Neuronal stem cell (in vitro differentiated cells): Measurements from ENCODE around the gene SLC9A4.

Experiments
- DNase-seq: peaks from one replicate; pipeline ENCODE4 v3.0.0-alpha.2; 2013; ENCODE audit warnings: low spot score
- H2AFZ ChIP-seq: one replicate; pipeline ENCODE4 v1.6.1; 2013; ENCODE audit warnings: mild to moderate bottlenecking, low read length, inconsistent platforms
- H2AK5ac ChIP-seq: 2 replicates; pipeline ENCODE4 v1.6.1; 2013; ENCODE audit warnings: low read depth, mild to moderate bottlenecking, inconsistent platforms, low read length, moderate library complexity, mixed read lengths
- H2BK120ac ChIP-seq: 2 replicates; pipeline ENCODE4 v1.6.1; 2013; ENCODE audit warnings: low read depth, mild to moderate bottlenecking, inconsistent platforms, low read length, moderate library complexity, mixed read lengths
- H2BK12ac ChIP-seq: one replicate; pipeline ENCODE4 v1.6.1; 2013; ENCODE audit warnings: low read length, inconsistent platforms
- H2BK15ac ChIP-seq: 2 replicates; pipeline ENCODE4 v1.6.1; 2013; ENCODE audit warnings: mild to moderate bottlenecking, low read length, inconsistent platforms, mixed read lengths
- H2BK5ac ChIP-seq: one replicate; pipeline ENCODE4 v1.6.1; 2013; ENCODE audit warnings: inconsistent platforms, mild to moderate bottlenecking, low read length, moderate library complexity
- H3K14ac ChIP-seq: one replicate; pipeline ENCODE4 v1.6.1; 2013; ENCODE audit warnings: low read length, inconsistent platforms
- H3K18ac ChIP-seq: 2 replicates; pipeline ENCODE4 v1.6.1; 2013; ENCODE audit warnings: low read length, inconsistent platforms
- H3K23ac ChIP-seq: 2 replicates; pipeline ENCODE4 v1.6.1; 2013; ENCODE audit warnings: low read depth, mild to moderate bottlenecking, mixed read lengths, low read length, inconsistent platforms; ENCODE audit not compliant: poor library complexity
- H3K27ac ChIP-seq: replicated peaks from 3 replicates; pipeline ENCODE4 v1.5.1; 2013; ENCODE audit warnings: low read length, inconsistent platforms
- H3K27me3 ChIP-seq, 3 experiments: 2 replicates each; pipeline ENCODE4 v1.6.1; 2013; ENCODE audit warnings: low read length in 3 of 3, mild to moderate bottlenecking in 2 of 3, inconsistent platforms in 1 of 3, low read depth in 1 of 3, mixed read lengths in 1 of 3, moderate library complexity in 1 of 3; ENCODE audit not compliant: control insufficient read depth in 3 of 3, insufficient read depth in 3 of 3
- H3K36me3 ChIP-seq, 2 donors: replicated peaks in 1 of 2; 2 replicates each; pipeline ENCODE4 v1.6.1; 2013; ENCODE audit warnings: low read length in 2 of 2; ENCODE audit not compliant: control insufficient read depth in 2 of 2, insufficient read depth in 2 of 2
- H3K4ac ChIP-seq: 2 replicates; pipeline ENCODE4 v1.6.1; 2013; ENCODE audit warnings: inconsistent platforms, mild to moderate bottlenecking, low read length, moderate library complexity
- H3K4me1 ChIP-seq, 2 donors: 1 replicate in 1 of 2; 2 replicates in 1 of 2; pipeline ENCODE4 v1.6.1; 2013; ENCODE audit warnings: low read length in 2 of 2, low read depth in 1 of 2; ENCODE audit not compliant: control insufficient read depth in 2 of 2, insufficient read depth in 1 of 2
- H3K4me2 ChIP-seq: one replicate; pipeline ENCODE4 v1.6.1; 2013; ENCODE audit warnings: mild to moderate bottlenecking, low read length, inconsistent platforms; ENCODE audit not compliant: insufficient read depth, poor library complexity, severe bottlenecking
- H3K4me3 ChIP-seq, 2 donors: 2 replicates each; pipeline ENCODE4 v1.5.1; 2013; ENCODE audit warnings: low read length in 2 of 2, mild to moderate bottlenecking in 2 of 2, inconsistent platforms in 1 of 2, moderate library complexity in 1 of 2
- H3K79me1 ChIP-seq: one replicate; pipeline ENCODE4 v1.6.1; 2013; ENCODE audit warnings: low read depth, mild to moderate bottlenecking, inconsistent platforms, low read length, moderate library complexity
- H3K9ac ChIP-seq: one replicate; pipeline ENCODE4 v1.6.1; 2013; ENCODE audit warnings: mild to moderate bottlenecking, low read depth, low read length, inconsistent platforms; ENCODE audit not compliant: poor library complexity
- H3K9me3 ChIP-seq, 2 donors: replicated peaks in 1 of 2; 2 replicates each; pipeline versions ENCODE3 to v1.6.1; 2013; ENCODE audit warnings: low read length in 2 of 2, mild to moderate bottlenecking in 2 of 2, inconsistent platforms in 1 of 2, low read depth in 1 of 2, mixed read lengths in 1 of 2, moderate library complexity in 1 of 2; ENCODE audit not compliant: control insufficient read depth in 2 of 2, insufficient read depth in 1 of 2
- H4K8ac ChIP-seq: one replicate; pipeline ENCODE4 v1.6.1; 2013; ENCODE audit warnings: low read depth, mild to moderate bottlenecking, inconsistent platforms, low read length, moderate library complexity
- H4K91ac ChIP-seq: one replicate; pipeline ENCODE4 v1.6.1; 2013; ENCODE audit warnings: low read length, low read depth, mild to moderate bottlenecking, inconsistent platforms; ENCODE audit not compliant: poor library complexity
- WGBS, 2 donors: extraction: QIAGEN DNeasy Blood & Tissue Kit; methylation state at CpG; one replicate each; pipeline ENCODE4 v1.1.7; 2013; ENCODE audit warnings: missing lambda C conversion rate in 2 of 2, mixed read lengths in 1 of 2; ENCODE audit not compliant: insufficient read length in 2 of 2, insufficient replicate concordance in 1 of 2; ENCODE audit errors: extremely low coverage in 2 of 2; 5-methylcytosine and 5-hydroxymethylcytosine counted together

The SLC9A4 gene

DNA sequence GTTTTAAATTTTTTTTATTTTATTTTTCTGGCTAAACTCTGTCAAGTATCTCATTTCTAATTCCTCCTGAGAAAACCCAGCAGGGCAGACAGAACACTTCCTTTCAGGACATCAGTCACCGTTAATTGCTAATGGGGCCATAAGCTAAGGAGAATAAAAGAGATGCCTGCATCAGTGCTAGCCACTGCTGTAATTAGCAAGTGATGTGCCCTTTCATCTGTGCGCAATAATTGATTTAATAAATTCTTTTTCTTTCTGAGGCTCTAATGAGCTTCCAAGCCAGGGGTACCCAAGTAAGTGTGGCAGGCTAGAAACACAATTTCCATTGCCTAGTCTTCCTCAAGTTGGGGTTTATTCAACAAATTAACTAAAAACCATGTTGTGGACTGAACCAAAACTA is 65.5 kb downstream of the SLC9A4 start:
- no peak overlapping the region for H4K91ac ChIP-seq
- no peak overlapping the region for H2BK15ac ChIP-seq
- no peak overlapping the region for H3K4me2 ChIP-seq
- H3K27me3 ChIP-seq = no peaks in the 10 kb centered on the region
- WGBS, 2 donors = no CpG with 5 or more reads among the region's 2 CpGs
- H3K4ac ChIP-seq = no peak overlapping the region
- no peaks in the 10 kb centered on the region for H3K79me1 ChIP-seq
- no peak overlapping the region for H3K9ac ChIP-seq
- H3K4me3 ChIP-seq = no peak overlapping the region
- no peaks in the 10 kb centered on the region for H3K36me3 ChIP-seq
- H2BK120ac ChIP-seq = no peak overlapping the region
- no peak overlapping the region for H2BK12ac ChIP-seq
- no peak overlapping the region for H2AK5ac ChIP-seq
- H3K4me1 ChIP-seq = peaks cover 0 to 3% of the 10 kb centered on the region in 2 donors
- H3K18ac ChIP-seq = no peak overlapping the region
- H3K9me3 ChIP-seq = no peaks in the 10 kb centered on the region
- H2AFZ ChIP-seq = no peak overlapping the region
- no peak overlapping the region for H4K8ac ChIP-seq
- no peak overlapping the region for H3K23ac ChIP-seq
- H3K27ac ChIP-seq = no peak overlapping the region
- H3K14ac ChIP-seq = no peak overlapping the region
- no peak overlapping the region for H2BK5ac ChIP-seq
- no peak for DNase-seq

DNA sequence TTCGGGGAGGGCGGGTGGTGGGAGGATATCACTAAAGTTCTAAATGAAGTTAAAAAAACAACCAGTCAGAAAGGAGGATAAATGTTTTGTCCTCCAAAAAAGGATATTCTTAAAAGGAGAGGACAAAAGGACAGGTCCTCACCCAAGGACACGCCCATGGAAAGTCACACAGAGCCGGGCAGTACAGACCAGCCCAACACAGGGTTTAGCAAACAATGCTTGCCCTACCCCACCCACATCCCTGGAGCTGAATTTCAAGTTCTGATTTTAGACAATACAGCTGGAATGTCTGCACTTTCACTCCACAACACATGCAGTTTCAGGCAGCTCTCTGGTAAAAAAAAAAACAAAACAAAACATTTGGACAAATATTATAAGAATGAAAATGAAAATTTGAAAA is 67.9 kb downstream of the SLC9A4 start:
- Histone ChIP-seq H3K4me3 (no peak overlapping the region), H4K91ac (no peak overlapping the region), H2BK15ac (no peak overlapping the region), H3K4me2 (no peak overlapping the region), H3K36me3 (no peaks in the 10 kb centered on the region), H3K4ac (no peak overlapping the region), H2AK5ac (no peak overlapping the region), H3K14ac (no peak overlapping the region), H3K18ac (no peak overlapping the region), H4K8ac (no peak overlapping the region), H3K79me1 (no peaks in the 10 kb centered on the region), H2AFZ (no peak overlapping the region), H3K23ac (no peak overlapping the region), H3K9ac (no peak overlapping the region), H3K9me3 (no peaks in the 10 kb centered on the region), H2BK5ac (no peak overlapping the region), H2BK12ac (no peak overlapping the region), H3K4me1 (peaks cover 0 to 3% of the 10 kb centered on the region in 2 donors), H3K27ac (no peak overlapping the region), H2BK120ac (no peak overlapping the region), H3K27me3 (no peaks in the 10 kb centered on the region)
- no CpG with 5 or more reads among the region's 4 CpGs for WGBS, 2 donors
- no peak for DNase-seq

DNA sequence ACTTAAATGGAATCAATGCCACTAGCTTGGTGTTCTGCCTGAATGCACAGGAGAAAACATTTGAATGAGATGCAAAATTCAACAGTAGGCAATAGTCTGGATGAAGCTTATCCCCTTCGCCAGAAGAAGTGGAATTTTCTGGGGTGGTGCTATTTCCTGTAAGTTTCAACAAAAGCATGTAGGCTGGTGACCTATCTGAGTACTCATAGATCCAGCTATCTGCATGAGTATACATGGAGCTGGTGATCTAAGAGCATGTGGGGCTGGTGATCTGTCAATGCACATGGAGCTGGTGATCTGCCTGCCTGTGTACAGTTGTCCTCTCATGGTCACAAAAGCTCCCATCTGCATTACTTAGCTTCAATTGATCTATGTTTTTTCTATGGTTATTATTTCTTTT is 71.2 kb downstream of the SLC9A4 start:
- no peak overlapping the region for H3K9ac ChIP-seq
- no peak overlapping the region for H4K91ac ChIP-seq
- H3K27ac ChIP-seq = no peak overlapping the region
- no peaks in the 10 kb centered on the region for H3K79me1 ChIP-seq
- no peaks in the 10 kb centered on the region for H3K27me3 ChIP-seq
- H3K14ac ChIP-seq = no peak overlapping the region
- H3K4me2 ChIP-seq = no peak overlapping the region
- H3K9me3 ChIP-seq = no peaks in the 10 kb centered on the region
- no peak overlapping the region for H2BK15ac ChIP-seq
- no peak overlapping the region for H2BK120ac ChIP-seq
- H2BK5ac ChIP-seq = no peak overlapping the region
- H3K36me3 ChIP-seq = no peaks in the 10 kb centered on the region
- H2BK12ac ChIP-seq = no peak overlapping the region
- H3K4me3 ChIP-seq = no peak overlapping the region
- no CpG with 5 or more reads among the region's 1 CpG for WGBS, 2 donors
- no peak overlapping the region for H2AK5ac ChIP-seq
- peaks cover 0 to 2% of the 10 kb centered on the region in 2 donors for H3K4me1 ChIP-seq
- no peak overlapping the region for H3K23ac ChIP-seq
- no peak for DNase-seq
- H2AFZ ChIP-seq = no peak overlapping the region
- H4K8ac ChIP-seq = no peak overlapping the region
- no peak overlapping the region for H3K4ac ChIP-seq
- no peak overlapping the region for H3K18ac ChIP-seq

DNA sequence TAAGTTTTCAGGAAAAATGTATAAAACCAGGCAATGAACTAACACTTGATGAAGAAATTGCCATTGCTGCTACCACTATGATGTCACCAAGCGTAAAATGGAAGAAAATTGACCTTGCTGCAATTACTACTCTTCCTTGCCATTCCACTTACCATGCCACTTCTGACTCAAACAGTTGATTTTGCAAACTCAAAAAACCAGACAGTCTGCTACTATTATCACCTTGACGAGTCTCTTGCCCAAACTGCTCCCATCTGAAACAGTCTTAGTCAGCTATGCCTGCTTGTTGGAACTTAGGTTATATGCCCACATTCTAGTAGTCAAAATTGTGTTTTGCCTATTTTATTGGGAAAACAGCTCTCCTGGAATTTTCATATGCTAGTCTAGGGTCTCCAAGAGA is 74.4 kb downstream of the SLC9A4 start:
- H4K91ac ChIP-seq = no peak overlapping the region
- H3K4me1 ChIP-seq = no peaks in the 10 kb centered on the region
- no peak overlapping the region for H3K18ac ChIP-seq
- no peaks in the 10 kb centered on the region for H3K36me3 ChIP-seq
- H3K9me3 ChIP-seq = peaks cover 0 to 4% of the 10 kb centered on the region in 2 donors
- no peak overlapping the region for H2BK5ac ChIP-seq
- H2AK5ac ChIP-seq = no peak overlapping the region
- no peak overlapping the region for H3K4me2 ChIP-seq
- no peak overlapping the region for H2BK12ac ChIP-seq
- no peak overlapping the region for H4K8ac ChIP-seq
- no peak overlapping the region for H2BK15ac ChIP-seq
- H3K4ac ChIP-seq = no peak overlapping the region
- H2BK120ac ChIP-seq = no peak overlapping the region
- H3K9ac ChIP-seq = no peak overlapping the region
- H2AFZ ChIP-seq = no peak overlapping the region
- no peak for DNase-seq
- no peak overlapping the region for H3K4me3 ChIP-seq
- no peaks in the 10 kb centered on the region for H3K79me1 ChIP-seq
- H3K27ac ChIP-seq = no peak overlapping the region
- WGBS, 2 donors = no CpG with 5 or more reads among the region's 2 CpGs
- no peak overlapping the region for H3K14ac ChIP-seq
- H3K27me3 ChIP-seq = no peaks in the 10 kb centered on the region
- H3K23ac ChIP-seq = no peak overlapping the region
